GM12891 (cell line): ENCODE measurements around the gene FOXP4.

Experiments used
- PAX5 ChIP-seq: IDR thresholded peaks from 2 replicates; pipeline ENCODE4 v1.6.1; 2011; ENCODE audit warnings: low read length, moderate library complexity, mild to moderate bottlenecking; ENCODE audit not compliant: insufficient read depth, severe bottlenecking
- POLR2A ChIP-seq: IDR thresholded peaks from 2 replicates; pipeline ENCODE4 v1.6.1; 2011; ENCODE audit warnings: low read depth, low read length, control low read depth
- POLR2AphosphoS5 ChIP-seq: IDR thresholded peaks from 2 replicates; pipeline ENCODE4 v1.6.1; 2011; ENCODE audit warnings: low read depth, low read length, control low read depth
- POU2F2 ChIP-seq: IDR thresholded peaks from 2 replicates; pipeline ENCODE4 v1.6.1; 2011; ENCODE audit warnings: low read depth, mild to moderate bottlenecking, control low read depth, low read length, moderate library complexity
- TAF1 ChIP-seq: IDR thresholded peaks from 2 replicates; pipeline ENCODE4 v1.6.1; 2011; ENCODE audit warnings: low read depth, low read length, control low read depth

GRCh38 chr6:41581381-41581991 is 35.3 kb downstream of the FOXP4 start:
- TF ChIP-seq POLR2AphosphoS5, result no peak
- no peak for TF ChIP-seq POLR2A
- no peak for TF ChIP-seq TAF1
- TF ChIP-seq PAX5, result no peak
- TF ChIP-seq POU2F2, result no peak
